ENCODE data around the gene CCDC80. TPM values are rescaled to one million over a fixed set of nuclear protein-coding genes. Genes with fewer than 3 reads are reported as not detected.
"Not testable (repeated sequence)": the region's sequence is repeated elsewhere in the genome, so short reads cannot be mapped to it uniquely, and the experiment has no call there.

Gene CCDC80
- total RNA-seq, 1 experiment from 2014 or later = 12.3 TPM

- DNase-seq (ENCODE audit: extremely low read depth, low read depth) = no peak
Observed at GRCh38 chr3:112670824-112671223, 29.9 kb upstream of the CCDC80 start.

GRCh38 chr3:112667599-112667998 is 26.7 kb upstream of the CCDC80 start:
- DNase-seq (ENCODE audit: extremely low read depth, low read depth) = no peak

GRCh38 chr3:112665009-112665408 is 24.1 kb upstream of the CCDC80 start:
- not testable (repeated sequence) for DNase-seq (ENCODE audit: extremely low read depth, low read depth)

GRCh38 chr3:112656043-112656442 is 15.1 kb upstream of the CCDC80 start:
- DNase-seq (ENCODE audit: extremely low read depth, low read depth) = no peak

- DNase-seq (ENCODE audit: extremely low read depth, low read depth) = no peak
Observed at GRCh38 chr3:112654979-112655378, 14.0 kb upstream of the CCDC80 start.

GRCh38 chr3:112654492-112654891 is 13.5 kb upstream of the CCDC80 start:
- no peak for DNase-seq (ENCODE audit: extremely low read depth, low read depth)

- DNase-seq (ENCODE audit: extremely low read depth, low read depth) = no peak
Observed at GRCh38 chr3:112653881-112654300, 12.9 kb upstream of the CCDC80 start.

- no peak for DNase-seq (ENCODE audit: extremely low read depth, low read depth)
Observed at GRCh38 chr3:112653209-112653871, 12.4 kb upstream of the CCDC80 start.

- no peak for DNase-seq (ENCODE audit: extremely low read depth, low read depth)
Observed at GRCh38 chr3:112651516-112651915, 10.6 kb upstream of the CCDC80 start.

GRCh38 chr3:112651071-112651470 is 10.1 kb upstream of the CCDC80 start:
- DNase-seq (ENCODE audit: extremely low read depth, low read depth) = no peak

- DNase-seq (ENCODE audit: extremely low read depth, low read depth) = no peak
Observed at GRCh38 chr3:112650482-112650881, 9.5 kb upstream of the CCDC80 start.

GRCh38 chr3:112649478-112649735 is 8.5 kb upstream of the CCDC80 start:
- no peak for DNase-seq (ENCODE audit: extremely low read depth, low read depth)

- peak; percentile 44 for DNase-seq (ENCODE audit: extremely low read depth, low read depth)
Observed at GRCh38 chr3:112647122-112647521, 6.2 kb upstream of the CCDC80 start.

GRCh38 chr3:112646623-112647022 is 5.7 kb upstream of the CCDC80 start:
- DNase-seq (ENCODE audit: extremely low read depth, low read depth) = no peak

GRCh38 chr3:112644453-112644852 is 3.5 kb upstream of the CCDC80 start:
- DNase-seq (ENCODE audit: extremely low read depth, low read depth) = no peak

- no peak for DNase-seq (ENCODE audit: extremely low read depth, low read depth)
Observed at GRCh38 chr3:112643621-112644240, 2.8 kb upstream of the CCDC80 start.

GRCh38 chr3:112642912-112643506 is 2.1 kb upstream of the CCDC80 start:
- DNase-seq (ENCODE audit: extremely low read depth, low read depth) = peak; percentile 86

- DNase-seq (ENCODE audit: extremely low read depth, low read depth) = no peak
Observed at GRCh38 chr3:112640276-112640929, 540 bp downstream of the CCDC80 start.

- DNase-seq (ENCODE audit: extremely low read depth, low read depth) = no peak
Observed at GRCh38 chr3:112639455-112640225, 1.3 kb downstream of the CCDC80 start.

GRCh38 chr3:112638327-112639020 is 2.5 kb downstream of the CCDC80 start:
- no peak for DNase-seq (ENCODE audit: extremely low read depth, low read depth)

GRCh38 chr3:112637700-112638099 is 3.2 kb downstream of the CCDC80 start:
- DNase-seq (ENCODE audit: extremely low read depth, low read depth) = no peak
